ENCODE results near the gene GSG1. TPM values are rescaled to one million over a fixed set of nuclear protein-coding genes. Genes with fewer than 3 reads are reported as not detected.

GSG1 gene
- total and polyA plus RNA-seq, 2 of the 8 experiments (the other 6 are each of a cell fraction or from before 2014, with no cell fraction given) = 0.89 to 1.4 TPM

GRCh38 chr12:13087766-13088165 lies 15.7 kb downstream of the GSG1 start:
- peak overlapping the region in 3 of 4 experiments; percentile 13 to 44 (median 21); a peak in 4 of 8 replicates for H3K4me3 ChIP-seq (ENCODE audit: extremely low read depth in 1 of 4, insufficient read depth in 2 of 4, low read depth in 3 of 4, low read length in 4 of 4)
- no peaks in the 10 kb centered on the region for H3K9me3 ChIP-seq (ENCODE audit: insufficient read depth in 2 of 2, low read depth in 1 of 2, low read length in 1 of 2)
- peak overlapping the region; percentile 95 for H3K18ac ChIP-seq (ENCODE audit: extremely low read depth, low read length)
- H3K23ac ChIP-seq (ENCODE audit: insufficient read length) = no peak overlapping the region
- peak overlapping the region; percentile 87; the same call in 1 of the 2 replicates for H2AK5ac ChIP-seq (ENCODE audit: low read depth, low read length)
- peak overlapping the region; percentile 99 for H2BK20ac ChIP-seq (ENCODE audit: low read length)
- DNase-seq (ENCODE audit: low read depth in 1 of 2, low spot score in 2 of 2) (peak in 1 of 2 experiments; percentile 60), FAIRE-seq (peak; percentile 81)
- H3K27me3 ChIP-seq (replicated peaks in 1 of 4; ENCODE audit: control insufficient read depth in 3 of 4, extremely low read depth in 1 of 4, insufficient read depth in 3 of 4, low read length in 3 of 4) = no peaks in the 10 kb centered on the region
- peaks cover 20 to 29% (median 26%) of the 10 kb centered on the region in 4 experiments for H3K4me1 ChIP-seq (replicated peaks in 1 of 4; ENCODE audit: control insufficient read depth in 3 of 4, insufficient read depth in 4 of 4, low read length in 3 of 4)
- no peak overlapping the region for H2AFZ ChIP-seq (ENCODE audit: low read length)
- peak overlapping the region; percentile 81 for H4K91ac ChIP-seq (replicated peaks; ENCODE audit: insufficient read length, low read length)
- WGBS, 2 experiments (ENCODE audit: extremely low coverage in 1 of 2, insufficient coverage in 1 of 2, insufficient read length in 1 of 2, insufficient replicate concordance in 2 of 2, low coverage in 1 of 2, low lambda C conversion rate in 2 of 2, missing lambda C conversion rate in 1 of 2) = 13% methylated on average over 5 of the region's 5 CpGs; no CpG with 5 or more reads in 1 of the 2 experiments
- peak overlapping the region in 3 of 4 experiments; percentile 50 to 64 (median 50); a peak in 5 of 7 replicates for H3K9ac ChIP-seq (replicated peaks in 1 of 4; ENCODE audit: extremely low read depth in 1 of 4, low read depth in 3 of 4, low read length in 3 of 4)
- H3K56ac ChIP-seq (replicated peaks; ENCODE audit: insufficient read length, low read depth, low read length) = peak overlapping the region; percentile 9
- peak overlapping the region; percentile 9 for H3K14ac ChIP-seq (ENCODE audit: insufficient read length)
- peak overlapping the region; percentile 81; the same call in 1 of the 2 replicates for H4K8ac ChIP-seq (ENCODE audit: extremely low read depth, insufficient read depth, low read length)
- H3K4ac ChIP-seq (replicated peaks; ENCODE audit: insufficient read length, low read depth, low read length) = peak overlapping the region; percentile 97
- no peaks in the 10 kb centered on the region for H3K79me2 ChIP-seq (ENCODE audit: control insufficient read depth in 1 of 2, insufficient read depth in 2 of 2, low read length in 2 of 2)
- H3K36me3 ChIP-seq (ENCODE audit: control insufficient read depth in 2 of 4, insufficient read depth in 4 of 4, low read length in 3 of 4) = peaks cover 0 to 8% (median 3%) of the 10 kb centered on the region in 4 experiments; a peak in 4 of 8 replicates
- peak overlapping the region; percentile 61 to 70 for H3K4me2 ChIP-seq (ENCODE audit: insufficient read depth in 1 of 2, low read depth in 2 of 2, low read length in 2 of 2)
- no peaks in the 10 kb centered on the region; the same call in 1 of the 2 replicates for H3K23me2 ChIP-seq (ENCODE audit: low read depth, low read length)
- H4K5ac ChIP-seq (ENCODE audit: insufficient read length, low read depth, low read length) = peak overlapping the region; percentile 93
- H3K27ac ChIP-seq (ENCODE audit: low read depth, low read length) = peak overlapping the region; percentile 91
- ChIA-PET CTCF (ENCODE audit: partially characterized antibody) (interaction anchor here (0.8 to 5.7 kb wide), 17 partner anchors 8 to 274 kb away, joined by 3 to 39 read pairs (median 5); no protein-coding TSS in a partner anchor), POLR2A (ENCODE audit: partially characterized antibody) (interaction anchor here (0.6 to 4.9 kb wide), 20 partner anchors 9 to 1297 kb away, joined by 3 to 44 read pairs (median 4); partner anchors contain the start of genes FAM234B and GSG1)
- peak overlapping the region; percentile 75; the same call in 1 of the 2 replicates for H2BK15ac ChIP-seq (ENCODE audit: low read length)
- H4K20me1 ChIP-seq (replicated peaks in 1 of 2; ENCODE audit: control insufficient read depth in 1 of 2, insufficient read depth in 2 of 2, low read length in 2 of 2) = no peaks in the 10 kb centered on the region
- peak overlapping the region; percentile 99 for H2BK120ac ChIP-seq (replicated peaks; ENCODE audit: low read depth, low read length)
- H2BK12ac ChIP-seq (ENCODE audit: low read depth, low read length) = peak overlapping the region; percentile 100
- H3K79me1 ChIP-seq (ENCODE audit: low read depth, low read length) = no peaks in the 10 kb centered on the region
- peak overlapping the region; percentile 95 for H2BK5ac ChIP-seq (ENCODE audit: low read depth, low read length)
- TF ChIP-seq SIRT6 (IDR thresholded peaks at IDR 0.05; ENCODE audit: low read length) (no peak), CREB1 (IDR thresholded peaks at IDR 0.05) (no peak; the same call in 1 of the 2 replicates), TAF1 (IDR thresholded peaks at IDR 0.05; ENCODE audit: low read depth, low read length) (peak; percentile 43; the same call in 1 of the 2 replicates), NRF1 (IDR thresholded peaks at IDR 0.05; ENCODE audit: low read depth, low read length) (no peak), TEAD4 (IDR thresholded peaks at IDR 0.05; ENCODE audit: low read depth, low read length) (no peak), CHD1 (IDR thresholded peaks at IDR 0.05; ENCODE audit: low read depth, low read length) (no peak), BACH1 (IDR thresholded peaks at IDR 0.05; ENCODE audit: low read length) (no peak), FOSL1 (IDR thresholded peaks at IDR 0.05; ENCODE audit: insufficient read depth, low read depth, low read length) (no peak), SP4 (IDR thresholded peaks at IDR 0.05; ENCODE audit: low read length) (no peak), HDAC6 (IDR thresholded peaks at IDR 0.05; ENCODE audit: low read depth, low read length) (no peak), EZH2 (IDR thresholded peaks at IDR 0.05; ENCODE audit: low read depth, low read length, severe bottlenecking) (no peak)
- TF ChIP-seq, protein P1, sequence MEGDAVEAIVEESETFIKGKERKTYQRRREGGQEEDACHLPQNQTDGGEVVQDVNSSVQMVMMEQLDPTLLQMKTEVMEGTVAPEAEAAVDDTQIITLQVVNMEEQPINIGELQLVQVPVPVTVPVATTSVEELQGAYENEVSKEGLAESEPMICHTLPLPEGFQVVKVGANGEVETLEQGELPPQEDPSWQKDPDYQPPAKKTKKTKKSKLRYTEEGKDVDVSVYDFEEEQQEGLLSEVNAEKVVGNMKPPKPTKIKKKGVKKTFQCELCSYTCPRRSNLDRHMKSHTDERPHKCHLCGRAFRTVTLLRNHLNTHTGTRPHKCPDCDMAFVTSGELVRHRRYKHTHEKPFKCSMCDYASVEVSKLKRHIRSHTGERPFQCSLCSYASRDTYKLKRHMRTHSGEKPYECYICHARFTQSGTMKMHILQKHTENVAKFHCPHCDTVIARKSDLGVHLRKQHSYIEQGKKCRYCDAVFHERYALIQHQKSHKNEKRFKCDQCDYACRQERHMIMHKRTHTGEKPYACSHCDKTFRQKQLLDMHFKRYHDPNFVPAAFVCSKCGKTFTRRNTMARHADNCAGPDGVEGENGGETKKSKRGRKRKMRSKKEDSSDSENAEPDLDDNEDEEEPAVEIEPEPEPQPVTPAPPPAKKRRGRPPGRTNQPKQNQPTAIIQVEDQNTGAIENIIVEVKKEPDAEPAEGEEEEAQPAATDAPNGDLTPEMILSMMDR (IDR thresholded peaks at IDR 0.05; ENCODE audit: control extremely low read depth in 1 of 3, insufficient read depth in 1 of 3, low read depth in 1 of 3, low read length in 3 of 3) = no peak

Data from H1 (cell line).